ENCODE measurements around the gene PTPRT.

The PTPRT gene

DNA sequence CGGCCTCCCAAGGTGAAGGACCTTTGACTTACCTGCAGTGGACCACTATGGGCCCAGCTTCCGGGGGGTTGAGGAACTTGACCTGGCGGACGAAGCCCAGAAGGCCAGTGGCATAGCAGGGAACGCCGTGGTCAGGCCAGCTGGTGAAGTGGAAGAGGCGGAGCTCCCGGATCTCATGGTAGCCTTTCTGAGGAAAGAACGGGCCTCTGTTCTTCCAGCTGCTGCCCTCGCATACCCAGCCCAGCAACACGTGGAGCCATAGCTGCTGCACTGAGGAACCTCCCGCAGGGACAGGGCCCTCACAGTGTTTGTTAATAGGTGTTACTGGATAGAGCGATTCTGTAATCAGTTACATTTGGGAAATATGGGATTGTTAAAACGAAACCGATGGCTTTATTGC is 1079.4 kb downstream of the PTPRT start:
- Histone ChIP-seq H2BK15ac (ENCODE audit: low read depth, poor library complexity, severe bottlenecking) (no peak overlapping the region), H2BK5ac (ENCODE audit: low read depth, low read length, poor library complexity, severe bottlenecking) (no peak overlapping the region), H3K27ac (ENCODE audit: low read length, poor library complexity, severe bottlenecking) (no peak overlapping the region), H3K4me3 (ENCODE audit: insufficient read depth in 1 of 2, low read depth in 1 of 2, low read length in 2 of 2) (no peak overlapping the region), H4K8ac (ENCODE audit: low read length) (no peak overlapping the region), H3K36me3 (ENCODE audit: control insufficient read depth in 1 of 2, insufficient read depth in 2 of 2, low read depth in 1 of 2, low read length in 2 of 2) (no peaks in the 10 kb centered on the region), H3K23ac (ENCODE audit: low read length in 2 of 2) (no peak overlapping the region), H2BK12ac (ENCODE audit: low read length in 2 of 2) (no peak overlapping the region), H3K4me1 (ENCODE audit: control insufficient read depth, insufficient read depth, low read depth, low read length) (no peaks in the 10 kb centered on the region), H2BK120ac (ENCODE audit: low read depth, low read length) (no peak overlapping the region), H2AK5ac (ENCODE audit: low read length, severe bottlenecking) (no peak overlapping the region), H3K79me1 (replicated peaks; ENCODE audit: low read length, poor library complexity, severe bottlenecking) (no peaks in the 10 kb centered on the region), H4K91ac (ENCODE audit: low read length) (no peak overlapping the region), H3K4me2 (ENCODE audit: low read length, poor library complexity, severe bottlenecking) (no peak overlapping the region), H3K27me3 (ENCODE audit: control insufficient read depth in 1 of 2, insufficient read depth in 1 of 2, low read length in 2 of 2) (no peaks in the 10 kb centered on the region), H3K14ac (ENCODE audit: low read length in 2 of 2) (no peak overlapping the region), H3K18ac (ENCODE audit: low read depth in 1 of 2, low read length in 2 of 2) (no peak overlapping the region), H3K9me3 (ENCODE audit: control insufficient read depth, low read length) (no peaks in the 10 kb centered on the region), H2AFZ (ENCODE audit: low read depth, low read length) (no peak overlapping the region), H3K9ac (ENCODE audit: low read length) (no peak overlapping the region), H3K4ac (ENCODE audit: low read depth in 1 of 2, low read length in 2 of 2) (no peak overlapping the region)
- DNase-seq: no peak
- WGBS: 79% methylated on average over 15 of the region's 15 CpGs

DNA sequence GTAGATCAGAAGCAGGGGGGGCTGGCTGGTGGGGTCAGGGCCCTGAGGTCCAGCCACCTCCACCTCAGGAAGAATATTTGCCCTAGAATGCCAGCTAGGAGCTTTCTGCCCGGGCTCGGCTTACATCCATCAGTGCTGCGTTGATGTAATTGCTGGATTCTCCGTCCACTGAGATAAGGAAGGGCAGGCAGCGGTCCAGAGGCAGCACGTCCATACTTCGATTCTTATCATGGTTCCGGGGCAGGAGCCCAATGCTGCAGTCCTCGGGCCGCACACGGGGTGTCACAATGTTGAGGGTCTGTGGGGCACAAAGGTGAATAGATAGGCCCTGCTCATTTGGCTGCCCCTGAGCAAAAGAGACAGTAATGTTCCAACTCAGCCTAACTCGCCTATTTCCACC is 1087.7 kb downstream of the PTPRT start:
- no peak overlapping the region for H3K4me3 ChIP-seq (ENCODE audit: insufficient read depth in 1 of 2, low read depth in 1 of 2, low read length in 2 of 2)
- no peaks in the 10 kb centered on the region for H3K4me1 ChIP-seq (ENCODE audit: control insufficient read depth, insufficient read depth, low read depth, low read length)
- no peak overlapping the region for H3K9ac ChIP-seq (ENCODE audit: low read length)
- DNase-seq: no peak
- H3K4ac ChIP-seq (ENCODE audit: low read depth in 1 of 2, low read length in 2 of 2): no peak overlapping the region
- no peak overlapping the region for H3K27ac ChIP-seq (ENCODE audit: low read length, poor library complexity, severe bottlenecking)
- H3K27me3 ChIP-seq (ENCODE audit: control insufficient read depth in 1 of 2, insufficient read depth in 1 of 2, low read length in 2 of 2): no peaks in the 10 kb centered on the region
- H3K18ac ChIP-seq (ENCODE audit: low read depth in 1 of 2, low read length in 2 of 2): no peak overlapping the region
- H2BK120ac ChIP-seq (ENCODE audit: low read depth, low read length): no peak overlapping the region
- H2BK5ac ChIP-seq (ENCODE audit: low read depth, low read length, poor library complexity, severe bottlenecking): no peak overlapping the region
- H4K91ac ChIP-seq (ENCODE audit: low read length): no peak overlapping the region
- no peaks in the 10 kb centered on the region for H3K79me1 ChIP-seq (replicated peaks; ENCODE audit: low read length, poor library complexity, severe bottlenecking)
- H3K9me3 ChIP-seq (ENCODE audit: control insufficient read depth, low read length): no peaks in the 10 kb centered on the region
- no peak overlapping the region for H2BK15ac ChIP-seq (ENCODE audit: low read depth, poor library complexity, severe bottlenecking)
- H2AK5ac ChIP-seq (ENCODE audit: low read length, severe bottlenecking): no peak overlapping the region
- no peaks in the 10 kb centered on the region for H3K36me3 ChIP-seq (ENCODE audit: control insufficient read depth in 1 of 2, insufficient read depth in 2 of 2, low read depth in 1 of 2, low read length in 2 of 2)
- no peak overlapping the region for H3K4me2 ChIP-seq (ENCODE audit: low read length, poor library complexity, severe bottlenecking)
- H3K23ac ChIP-seq (ENCODE audit: low read length in 2 of 2): no peak overlapping the region
- no peak overlapping the region for H2AFZ ChIP-seq (ENCODE audit: low read depth, low read length)
- WGBS: 85% methylated on average over 12 of the region's 12 CpGs
- H4K8ac ChIP-seq (ENCODE audit: low read length): no peak overlapping the region
- H2BK12ac ChIP-seq (ENCODE audit: low read length in 2 of 2): no peak overlapping the region
- no peak overlapping the region for H3K14ac ChIP-seq (ENCODE audit: low read length in 2 of 2)

DNA sequence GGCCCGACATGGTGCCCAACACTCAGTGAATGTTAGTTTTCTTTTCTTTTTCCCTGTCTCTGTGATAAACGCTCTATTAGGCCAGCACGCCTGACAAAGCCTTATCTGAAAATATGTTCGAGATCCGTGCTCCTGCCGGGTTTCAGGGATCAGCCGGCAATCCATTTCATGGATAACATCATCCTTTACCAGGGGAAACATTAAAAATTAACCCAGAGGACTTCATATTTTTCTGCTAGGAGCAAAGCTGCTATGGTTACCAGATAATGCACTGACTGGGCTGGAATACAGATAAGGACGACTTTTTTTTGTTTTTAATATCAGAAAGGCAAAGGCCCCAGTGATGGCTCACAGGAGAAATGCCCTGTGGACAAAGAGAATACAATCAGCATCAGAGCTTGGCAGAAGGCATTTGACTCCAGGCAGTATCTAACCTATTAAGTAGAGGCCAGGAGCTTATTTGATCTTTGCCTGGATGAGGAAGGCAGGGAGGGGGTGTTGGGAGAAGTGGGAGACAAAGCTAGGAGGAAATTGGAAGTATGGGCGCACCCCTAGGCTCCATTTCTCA is 1089.5 kb downstream of the PTPRT start:
- Histone ChIP-seq H3K4me3 (ENCODE audit: insufficient read depth in 1 of 2, low read depth in 1 of 2, low read length in 2 of 2) (no peak overlapping the region), H3K4me1 (ENCODE audit: control insufficient read depth, insufficient read depth, low read depth, low read length) (no peaks in the 10 kb centered on the region), H3K9me3 (ENCODE audit: control insufficient read depth, low read length) (no peaks in the 10 kb centered on the region), H3K79me1 (replicated peaks; ENCODE audit: low read length, poor library complexity, severe bottlenecking) (no peaks in the 10 kb centered on the region), H2AK5ac (ENCODE audit: low read length, severe bottlenecking) (no peak overlapping the region), H2AFZ (ENCODE audit: low read depth, low read length) (no peak overlapping the region), H3K27me3 (ENCODE audit: control insufficient read depth in 1 of 2, insufficient read depth in 1 of 2, low read length in 2 of 2) (no peaks in the 10 kb centered on the region), H4K91ac (ENCODE audit: low read length) (no peak overlapping the region), H2BK120ac (ENCODE audit: low read depth, low read length) (no peak overlapping the region), H2BK12ac (ENCODE audit: low read length in 2 of 2) (no peak overlapping the region), H3K27ac (ENCODE audit: low read length, poor library complexity, severe bottlenecking) (no peak overlapping the region), H3K23ac (ENCODE audit: low read length in 2 of 2) (no peak overlapping the region), H3K9ac (ENCODE audit: low read length) (no peak overlapping the region), H3K4ac (ENCODE audit: low read depth in 1 of 2, low read length in 2 of 2) (no peak overlapping the region), H2BK15ac (ENCODE audit: low read depth, poor library complexity, severe bottlenecking) (no peak overlapping the region), H3K18ac (ENCODE audit: low read depth in 1 of 2, low read length in 2 of 2) (no peak overlapping the region), H3K36me3 (ENCODE audit: control insufficient read depth in 1 of 2, insufficient read depth in 2 of 2, low read depth in 1 of 2, low read length in 2 of 2) (no peaks in the 10 kb centered on the region), H3K14ac (ENCODE audit: low read length in 2 of 2) (no peak overlapping the region), H4K8ac (ENCODE audit: low read length) (no peak overlapping the region), H3K4me2 (ENCODE audit: low read length, poor library complexity, severe bottlenecking) (no peak overlapping the region), H2BK5ac (ENCODE audit: low read depth, low read length, poor library complexity, severe bottlenecking) (no peak overlapping the region)
- WGBS: 76% methylated on average over 9 of the region's 9 CpGs
- no peak for DNase-seq

DNA sequence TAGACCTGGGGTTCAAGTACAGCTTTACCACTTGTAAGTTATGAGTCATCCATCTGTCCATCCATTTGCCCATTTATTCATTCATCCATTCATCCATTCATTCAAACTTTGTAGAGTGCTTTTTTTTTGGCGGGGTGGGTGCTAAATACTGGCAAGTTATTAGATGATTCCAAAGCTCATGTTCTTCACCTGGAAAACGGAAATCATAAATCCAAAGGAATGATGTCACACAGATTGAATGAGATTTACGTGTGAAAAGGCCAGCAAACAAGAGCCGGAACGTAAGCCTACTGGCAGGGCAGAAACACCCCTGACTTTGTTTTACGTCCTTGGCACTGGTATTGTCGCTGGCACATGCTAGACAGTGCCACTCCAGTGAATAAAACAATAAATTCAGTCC is 1090.6 kb downstream of the PTPRT start:
- Histone ChIP-seq H3K14ac (ENCODE audit: low read length in 2 of 2) (no peak overlapping the region), H3K4me3 (ENCODE audit: insufficient read depth in 1 of 2, low read depth in 1 of 2, low read length in 2 of 2) (no peak overlapping the region), H4K8ac (ENCODE audit: low read length) (no peak overlapping the region), H3K23ac (ENCODE audit: low read length in 2 of 2) (no peak overlapping the region), H3K4me2 (ENCODE audit: low read length, poor library complexity, severe bottlenecking) (no peak overlapping the region), H3K4ac (ENCODE audit: low read depth in 1 of 2, low read length in 2 of 2) (no peak overlapping the region), H3K27me3 (ENCODE audit: control insufficient read depth in 1 of 2, insufficient read depth in 1 of 2, low read length in 2 of 2) (no peaks in the 10 kb centered on the region), H2BK120ac (ENCODE audit: low read depth, low read length) (no peak overlapping the region), H3K36me3 (ENCODE audit: control insufficient read depth in 1 of 2, insufficient read depth in 2 of 2, low read depth in 1 of 2, low read length in 2 of 2) (no peaks in the 10 kb centered on the region), H3K18ac (ENCODE audit: low read depth in 1 of 2, low read length in 2 of 2) (no peak overlapping the region), H3K9me3 (ENCODE audit: control insufficient read depth, low read length) (no peaks in the 10 kb centered on the region), H2AK5ac (ENCODE audit: low read length, severe bottlenecking) (no peak overlapping the region), H2BK15ac (ENCODE audit: low read depth, poor library complexity, severe bottlenecking) (no peak overlapping the region), H4K91ac (ENCODE audit: low read length) (no peak overlapping the region), H3K79me1 (replicated peaks; ENCODE audit: low read length, poor library complexity, severe bottlenecking) (no peaks in the 10 kb centered on the region), H3K4me1 (ENCODE audit: control insufficient read depth, insufficient read depth, low read depth, low read length) (no peaks in the 10 kb centered on the region), H3K27ac (ENCODE audit: low read length, poor library complexity, severe bottlenecking) (no peak overlapping the region), H2BK12ac (ENCODE audit: low read length in 2 of 2) (no peak overlapping the region), H2AFZ (ENCODE audit: low read depth, low read length) (no peak overlapping the region), H3K9ac (ENCODE audit: low read length) (no peak overlapping the region), H2BK5ac (ENCODE audit: low read depth, low read length, poor library complexity, severe bottlenecking) (no peak overlapping the region)
- DNase-seq: no peak
- 77% methylated on average over 6 of the region's 7 CpGs for WGBS
